Astrocyte of the cerebellum (primary cell): ENCODE results near the gene SUPT5H.

Experiments used
- DNase-seq: peaks from one replicate; pipeline ENCODE4 v3.0.0-alpha.2; 2011; ENCODE audit warnings: low read depth
- H3K4me3 ChIP-seq: 2 replicates; pipeline ENCODE4 v1.5.1; 2011; ENCODE audit warnings: mild to moderate bottlenecking, low read depth, low read length, moderate library complexity
- CTCF ChIP-seq: IDR thresholded peaks from 2 replicates; pipeline ENCODE4 v1.5.1; 2012; ENCODE audit warnings: low read length, low read depth, moderate library complexity, mild to moderate bottlenecking; ENCODE audit errors: missing control alignments
- in situ Hi-C: cut with HindIII; loops from 2 replicates; pipeline ENCODE4 v1.10.0; 2017; ENCODE audit warnings: low sequenced_read_pairs

Gene SUPT5H

GRCh38 chr19:39401549-39402345 is 43.6 kb upstream of the SUPT5H start:
- in situ Hi-C loops = no loop called here
- H3K4me3 ChIP-seq = no peak overlapping the region
- no peak for DNase-seq
- no peak for TF ChIP-seq CTCF

GRCh38 chr19:39402346-39403300 is 42.8 kb upstream of the SUPT5H start:
- in situ Hi-C loops = no loop called here
- TF ChIP-seq CTCF = no peak
- peak overlapping the region; percentile 34 for H3K4me3 ChIP-seq
- DNase-seq = peak; percentile 70

GRCh38 chr19:39403331-39404312 is 41.8 kb upstream of the SUPT5H start:
- H3K4me3 ChIP-seq = peak overlapping the region; percentile 34
- peak; percentile 98 for DNase-seq
- no peak for TF ChIP-seq CTCF
- in situ Hi-C loops = no loop called here

- no peak for DNase-seq
- H3K4me3 ChIP-seq = no peak overlapping the region
- in situ Hi-C loops = no loop called here
- no peak for TF ChIP-seq CTCF
Observed at GRCh38 chr19:39405261-39405957, 40.0 kb upstream of the SUPT5H start.

- no peak for DNase-seq
- no peak for TF ChIP-seq CTCF
- in situ Hi-C loops = no loop called here
- peak overlapping the region; percentile 86 for H3K4me3 ChIP-seq
Observed at GRCh38 chr19:39405958-39406655, 39.3 kb upstream of the SUPT5H start.
